Stimulated activated CD4-positive, alpha-beta T cell treated with anti-CD3 and anti-CD28 coated beads, TNF-alpha, amount 100 ng/mL, for 48 hours (primary cell): ENCODE measurements around the gene AHDC1.

Source experiments
- DNase-seq, 3 donors: peaks; one replicate each; pipeline ENCODE4 v3.0.0-alpha.2; 2020; ENCODE audit warnings: low read depth in 3 of 3

AHDC1 gene

GRCh38 chr1:27597516-27598294 lies 6.2 kb downstream of the AHDC1 start:
- DNase-seq = no peak

DNA sequence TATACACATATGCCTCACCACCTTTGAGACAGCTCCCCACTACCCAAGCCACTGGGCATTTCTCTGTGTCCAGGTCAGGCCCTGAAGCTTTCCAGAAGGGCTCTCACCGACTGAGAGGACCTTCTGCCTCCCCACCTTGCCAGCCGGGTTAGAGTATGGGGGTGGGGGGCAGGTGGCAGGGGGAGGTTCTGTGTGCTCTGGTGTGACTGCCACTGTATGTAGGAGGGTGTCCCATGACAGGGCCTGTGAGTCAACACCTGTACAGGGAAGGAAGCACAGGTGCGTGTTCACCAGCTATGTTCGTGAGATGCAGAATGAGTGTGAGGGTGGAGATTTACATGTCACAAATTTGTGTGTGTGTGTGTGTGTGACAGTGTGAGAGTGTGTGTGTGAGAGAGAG lies 7.0 kb downstream of the AHDC1 start:
- DNase-seq = no peak

- DNase-seq = no peak
Observed at GRCh38 chr1:27596261-27596660, 7.7 kb downstream of the AHDC1 start.

DNA sequence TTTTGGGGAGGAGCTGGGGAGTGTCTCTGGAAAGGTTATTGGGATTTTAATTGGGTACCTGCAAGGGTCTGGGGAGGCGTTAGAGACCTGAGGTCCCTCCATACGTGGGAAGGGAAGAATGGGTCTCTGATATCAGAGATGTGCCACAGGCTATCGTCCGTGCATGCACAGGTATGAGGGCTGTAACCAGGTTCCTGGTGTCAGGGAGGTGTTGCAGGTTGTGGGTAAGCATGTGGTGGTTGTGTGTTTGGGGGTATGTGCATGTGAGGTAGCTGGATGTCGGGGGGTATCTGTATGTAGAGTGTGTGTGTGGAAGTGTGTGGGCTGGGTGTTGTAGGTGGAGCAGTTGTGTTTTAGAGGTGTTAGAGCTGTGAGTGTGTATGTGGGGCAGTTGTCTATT lies 8.3 kb downstream of the AHDC1 start:
- no peak for DNase-seq

DNA sequence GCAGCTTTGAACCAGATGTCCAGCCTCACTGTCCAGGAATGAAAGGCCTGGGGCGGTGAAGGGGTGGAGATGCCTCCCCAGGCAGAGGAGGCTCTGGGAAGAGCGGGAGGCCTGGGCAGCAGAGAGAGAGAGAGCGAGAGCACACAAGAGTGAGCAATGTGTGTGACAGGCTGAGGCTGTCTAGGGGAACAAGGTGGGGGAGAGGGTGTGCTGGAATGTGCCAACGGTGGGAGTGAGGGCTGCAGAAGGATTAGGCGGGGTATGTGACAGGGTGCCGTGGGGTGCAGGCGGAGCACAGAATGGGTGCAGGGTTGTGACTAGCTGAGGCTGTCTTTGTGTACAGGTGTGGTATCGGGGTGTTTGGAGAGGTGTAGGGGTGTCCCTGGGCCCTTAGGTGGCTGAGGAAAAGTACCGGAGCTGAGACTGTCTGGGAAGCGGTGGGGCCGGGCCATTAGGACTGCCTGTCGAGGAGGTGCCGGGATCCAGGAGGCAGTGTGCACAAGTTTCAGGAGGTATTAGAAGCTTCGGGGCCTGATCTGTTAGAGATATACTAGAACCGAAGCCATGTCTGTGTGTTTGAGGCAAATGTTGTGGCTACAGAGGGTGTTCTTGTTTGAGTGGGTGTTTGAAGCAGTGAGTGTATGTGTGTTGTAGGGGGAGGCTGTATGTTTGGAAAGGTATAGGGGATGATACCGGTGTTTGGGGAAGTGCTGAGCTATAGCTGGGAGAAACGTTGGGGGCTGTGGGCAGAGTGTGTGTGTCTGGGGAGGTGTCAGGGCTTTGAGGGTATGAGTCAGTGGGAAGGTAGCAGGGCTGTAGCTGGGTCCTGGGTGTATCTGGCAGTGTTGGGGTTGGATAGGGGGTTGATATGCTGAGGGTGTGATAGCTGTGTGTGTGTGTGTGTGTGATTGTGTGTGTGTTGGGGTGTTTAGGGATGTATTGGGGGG lies 9.1 kb downstream of the AHDC1 start:
- no peak for DNase-seq

- no peak for DNase-seq
Observed at GRCh38 chr1:27593678-27594563, 10.0 kb downstream of the AHDC1 start.

- DNase-seq = no peak
Observed at GRCh38 chr1:27592931-27593677, 10.8 kb downstream of the AHDC1 start.

- no peak for DNase-seq
Observed at GRCh38 chr1:27592232-27592930, 11.6 kb downstream of the AHDC1 start.

DNA sequence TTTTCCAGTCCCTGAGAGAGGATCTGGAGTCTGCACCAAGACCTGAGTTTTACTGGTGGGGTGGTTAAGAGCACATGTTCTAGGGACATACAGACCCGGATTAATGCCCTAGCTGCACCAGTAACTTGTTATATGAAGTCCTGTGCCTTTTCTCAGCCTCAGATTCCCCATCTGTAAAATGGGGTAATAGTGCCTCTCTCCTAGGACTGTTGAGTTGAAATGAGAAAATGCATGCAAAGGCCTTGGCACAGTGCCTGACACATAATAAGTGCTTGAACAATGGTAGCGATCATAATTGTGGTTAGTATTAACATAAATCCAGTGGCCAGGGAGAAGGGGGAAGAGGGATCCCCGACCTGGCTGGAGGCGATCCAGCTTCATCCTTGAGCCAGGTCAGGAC lies 12.3 kb downstream of the AHDC1 start:
- DNase-seq = no peak

- DNase-seq = no peak
Observed at GRCh38 chr1:27590917-27591508, 12.9 kb downstream of the AHDC1 start.

- DNase-seq = no peak
Observed at GRCh38 chr1:27589841-27590426, 14.0 kb downstream of the AHDC1 start.

DNA sequence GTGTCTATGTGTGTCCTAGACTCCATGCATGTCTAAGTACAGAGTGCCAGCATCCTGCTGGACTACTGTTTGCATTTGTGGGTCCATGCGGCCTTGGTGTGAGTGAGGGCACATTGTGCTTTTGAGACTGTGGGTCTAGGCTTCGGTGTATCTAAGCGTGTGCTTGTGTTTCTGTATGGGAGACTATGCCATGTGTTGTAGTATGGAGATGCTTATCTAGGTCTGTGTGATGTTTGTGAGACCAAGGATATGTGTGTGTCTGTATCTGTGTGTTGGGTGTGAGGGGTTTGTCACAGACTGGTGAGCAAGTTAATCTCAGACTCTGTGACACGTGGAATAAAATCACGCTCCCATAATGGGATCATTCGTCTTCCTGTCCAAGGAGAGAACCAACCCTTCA lies 14.5 kb downstream of the AHDC1 start:
- no peak for DNase-seq

- no peak for DNase-seq
Observed at GRCh38 chr1:27588256-27589232, 15.4 kb downstream of the AHDC1 start.

- DNase-seq = no peak
Observed at GRCh38 chr1:27585684-27586083, 18.3 kb downstream of the AHDC1 start.

DNA sequence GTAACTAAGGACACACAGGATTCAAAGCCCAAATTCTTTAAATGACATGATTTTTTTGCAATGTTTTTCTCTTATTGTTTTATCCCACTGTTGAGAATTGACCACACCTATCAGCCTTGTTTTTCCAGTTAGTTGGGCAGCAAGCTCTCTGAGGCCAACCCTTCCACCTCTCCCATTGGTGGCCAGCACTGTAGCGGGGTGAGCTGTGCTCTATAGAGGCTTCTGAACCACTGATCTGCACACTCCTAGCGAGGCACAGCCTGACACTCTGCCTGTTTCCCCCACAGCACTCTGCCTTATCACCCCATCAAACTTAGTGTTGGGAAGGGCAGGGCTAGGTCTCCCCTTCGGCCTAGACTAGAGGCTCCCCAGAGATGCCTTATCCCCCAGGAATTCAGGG lies 19.5 kb downstream of the AHDC1 start:
- no peak for DNase-seq

DNA sequence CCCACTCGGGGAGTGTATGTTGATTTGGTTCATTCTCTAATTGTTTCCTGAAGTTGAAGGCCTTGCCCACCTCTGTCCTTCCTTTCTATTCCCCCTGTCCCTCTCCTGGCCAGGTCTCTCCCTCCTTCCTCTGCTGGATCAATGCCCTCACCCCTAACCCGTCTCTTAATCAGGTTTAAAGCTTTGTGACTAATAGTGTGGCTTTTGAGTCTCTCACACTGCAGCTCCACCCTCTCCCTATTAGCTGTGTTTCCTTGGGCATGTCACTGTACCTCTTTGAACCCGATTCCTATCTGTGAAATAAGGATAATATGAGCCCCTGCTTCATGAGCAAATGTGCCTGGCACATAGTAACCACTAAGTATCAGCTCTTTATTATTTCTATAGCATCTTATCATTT lies 20.5 kb downstream of the AHDC1 start:
- no peak for DNase-seq

DNA sequence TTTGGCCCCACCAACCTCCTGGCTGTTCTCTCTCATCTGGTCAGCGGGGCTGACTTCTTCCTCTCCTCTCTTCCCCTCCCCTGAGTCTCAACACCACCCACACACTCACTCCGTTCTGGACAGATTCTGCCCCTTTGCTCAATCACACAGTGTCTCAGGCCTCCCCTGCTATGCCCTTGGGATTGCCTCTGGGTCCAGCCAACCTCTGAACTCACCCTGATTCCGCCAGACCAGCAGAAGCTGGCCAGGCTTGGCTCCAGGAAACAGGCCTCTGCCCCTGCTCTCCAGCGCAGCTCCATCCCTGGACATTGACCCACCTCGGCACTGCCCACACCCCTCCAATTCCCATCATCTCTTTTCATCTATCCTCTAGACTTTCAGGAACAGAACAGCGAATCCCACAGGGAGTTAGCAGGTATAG lies 22.1 kb downstream of the AHDC1 start:
- DNase-seq = no peak

DNA sequence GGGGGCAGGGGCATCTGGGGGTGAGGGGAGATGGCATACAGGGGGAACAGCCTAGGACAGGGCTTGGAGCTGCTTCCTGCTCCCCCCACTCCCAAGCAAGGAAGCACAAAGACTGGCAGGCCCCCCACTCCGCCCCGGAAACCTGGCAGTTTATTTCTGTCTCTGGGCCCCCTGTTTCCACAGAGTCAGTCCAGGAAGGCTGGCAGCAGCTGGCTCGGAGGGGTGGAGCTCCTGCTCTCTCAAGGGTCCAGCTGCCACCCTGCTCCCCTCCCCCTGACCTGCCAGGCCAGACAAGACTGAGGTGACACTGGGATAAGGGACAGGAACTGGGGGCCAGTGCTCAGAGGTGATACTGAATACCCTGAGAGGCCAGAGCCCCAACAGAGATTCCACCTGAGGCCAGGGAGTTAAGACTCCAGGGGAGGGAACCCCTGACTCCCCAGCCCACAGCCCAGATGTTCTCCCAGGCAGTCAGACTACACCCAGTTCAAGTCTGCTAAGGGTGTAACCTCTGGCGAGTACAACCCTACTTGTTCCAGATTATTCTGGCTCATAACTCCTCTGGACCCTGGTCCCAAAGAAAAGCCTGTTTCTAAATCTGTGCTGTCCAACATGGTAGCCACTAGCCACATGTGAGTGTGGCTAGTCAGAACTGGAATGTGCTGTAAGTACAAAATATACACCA lies 26.3 kb downstream of the AHDC1 start:
- no peak for DNase-seq
